Measurements from ENCODE around the gene SLC22A5.

- TF ChIP-seq CREB1 (IDR thresholded peaks at IDR 0.05; ENCODE audit: low read depth) (no peak), RAD21 (IDR thresholded peaks at IDR 0.05; ENCODE audit: low read depth) (no peak), NFIC (IDR thresholded peaks at IDR 0.05) (no peak)
- TF ChIP-seq, protein P1, sequence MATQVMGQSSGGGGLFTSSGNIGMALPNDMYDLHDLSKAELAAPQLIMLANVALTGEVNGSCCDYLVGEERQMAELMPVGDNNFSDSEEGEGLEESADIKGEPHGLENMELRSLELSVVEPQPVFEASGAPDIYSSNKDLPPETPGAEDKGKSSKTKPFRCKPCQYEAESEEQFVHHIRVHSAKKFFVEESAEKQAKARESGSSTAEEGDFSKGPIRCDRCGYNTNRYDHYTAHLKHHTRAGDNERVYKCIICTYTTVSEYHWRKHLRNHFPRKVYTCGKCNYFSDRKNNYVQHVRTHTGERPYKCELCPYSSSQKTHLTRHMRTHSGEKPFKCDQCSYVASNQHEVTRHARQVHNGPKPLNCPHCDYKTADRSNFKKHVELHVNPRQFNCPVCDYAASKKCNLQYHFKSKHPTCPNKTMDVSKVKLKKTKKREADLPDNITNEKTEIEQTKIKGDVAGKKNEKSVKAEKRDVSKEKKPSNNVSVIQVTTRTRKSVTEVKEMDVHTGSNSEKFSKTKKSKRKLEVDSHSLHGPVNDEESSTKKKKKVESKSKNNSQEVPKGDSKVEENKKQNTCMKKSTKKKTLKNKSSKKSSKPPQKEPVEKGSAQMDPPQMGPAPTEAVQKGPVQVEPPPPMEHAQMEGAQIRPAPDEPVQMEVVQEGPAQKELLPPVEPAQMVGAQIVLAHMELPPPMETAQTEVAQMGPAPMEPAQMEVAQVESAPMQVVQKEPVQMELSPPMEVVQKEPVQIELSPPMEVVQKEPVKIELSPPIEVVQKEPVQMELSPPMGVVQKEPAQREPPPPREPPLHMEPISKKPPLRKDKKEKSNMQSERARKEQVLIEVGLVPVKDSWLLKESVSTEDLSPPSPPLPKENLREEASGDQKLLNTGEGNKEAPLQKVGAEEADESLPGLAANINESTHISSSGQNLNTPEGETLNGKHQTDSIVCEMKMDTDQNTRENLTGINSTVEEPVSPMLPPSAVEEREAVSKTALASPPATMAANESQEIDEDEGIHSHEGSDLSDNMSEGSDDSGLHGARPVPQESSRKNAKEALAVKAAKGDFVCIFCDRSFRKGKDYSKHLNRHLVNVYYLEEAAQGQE (IDR thresholded peaks at IDR 0.05; ENCODE audit: low read depth), result no peak
Observed at GRCh38 chr5:132383261-132383660, 13.8 kb downstream of the SLC22A5 start.
